GM19023 (cell line): ENCODE measurements around the gene PDE4B.

Experiments
- ATAC-seq: cut with Tn5 transposase; IDR thresholded peaks from one replicate; pipeline ENCODE4 v1.9.1; 2021; ENCODE audit warnings: mild to moderate bottlenecking, moderate library complexity; ENCODE audit not compliant: unreplicated experiment

The PDE4B gene

DNA sequence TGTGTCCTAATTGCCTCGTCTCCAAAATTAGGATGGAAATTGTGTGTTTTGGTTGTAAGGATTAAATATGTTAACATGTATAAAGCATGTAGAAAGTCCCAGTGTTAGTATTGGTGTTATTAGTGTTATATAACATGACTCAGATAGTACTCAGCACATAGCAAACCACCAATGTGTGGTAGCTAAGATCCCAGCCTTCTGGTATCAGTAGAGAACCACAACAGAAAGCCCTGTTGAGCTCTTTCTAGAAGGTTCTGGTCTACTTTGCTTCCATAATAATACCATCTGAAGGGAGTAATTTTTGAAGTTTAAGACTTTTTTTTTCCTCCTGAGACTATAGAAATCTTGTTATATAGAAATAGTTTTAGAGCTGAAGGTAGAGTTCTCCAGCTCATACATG lies 481.9 kb downstream of the PDE4B start:
- ATAC-seq, result no peak

GRCh38 chr1:66275083-66275482 lies 482.4 kb downstream of the PDE4B start:
- no peak for ATAC-seq

- ATAC-seq, result no peak
Measured at GRCh38 chr1:66275601-66276023, 482.9 kb downstream of the PDE4B start.

- ATAC-seq, result peak; percentile 74
Measured at GRCh38 chr1:66276218-66276617, 483.5 kb downstream of the PDE4B start.

GRCh38 chr1:66278260-66279021 lies 485.7 kb downstream of the PDE4B start:
- ATAC-seq, result no peak

DNA sequence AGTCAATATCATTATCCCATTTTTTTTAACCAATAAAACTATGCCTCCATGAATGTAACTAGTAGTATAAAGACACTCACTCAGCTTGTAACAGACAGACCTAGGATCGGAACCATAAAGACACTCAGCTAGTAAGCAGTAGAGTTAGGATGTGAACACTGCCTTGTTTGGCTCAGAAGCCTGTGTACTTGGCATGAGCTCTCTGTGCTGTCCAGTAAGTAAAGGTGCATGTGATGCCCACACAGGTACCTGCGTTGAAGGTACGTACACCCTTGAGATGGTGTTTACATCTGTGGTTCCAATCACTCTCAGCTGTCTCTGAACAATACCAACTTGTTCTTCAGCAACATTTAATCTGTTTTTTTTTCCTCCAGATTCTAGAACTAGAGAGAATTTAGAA lies 489.1 kb downstream of the PDE4B start:
- ATAC-seq, result no peak

DNA sequence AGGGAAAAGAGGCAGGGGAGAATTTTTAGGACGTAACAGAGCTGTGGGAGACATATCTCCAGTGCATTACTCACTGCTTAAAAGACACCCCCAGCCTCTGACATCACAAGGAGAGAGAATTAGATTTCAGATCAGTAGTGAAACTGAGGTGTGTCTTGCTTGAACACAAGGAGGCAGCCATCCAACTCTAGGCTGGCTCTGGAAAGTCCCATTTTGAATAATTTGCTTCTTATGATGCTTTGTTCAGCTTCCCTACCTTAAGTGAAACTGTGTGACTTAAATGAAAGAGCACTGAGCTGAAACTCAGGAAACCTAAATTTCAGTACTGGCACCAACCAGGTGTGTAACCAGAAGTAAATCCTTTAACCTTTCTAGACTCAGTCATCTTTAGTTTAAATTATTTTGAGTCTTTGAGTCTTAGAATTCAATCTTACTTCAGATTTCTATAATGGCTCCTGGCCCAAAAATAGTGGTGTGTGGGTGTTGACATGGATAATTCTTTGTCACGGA lies 489.7 kb downstream of the PDE4B start:
- peak; percentile 86 for ATAC-seq

DNA sequence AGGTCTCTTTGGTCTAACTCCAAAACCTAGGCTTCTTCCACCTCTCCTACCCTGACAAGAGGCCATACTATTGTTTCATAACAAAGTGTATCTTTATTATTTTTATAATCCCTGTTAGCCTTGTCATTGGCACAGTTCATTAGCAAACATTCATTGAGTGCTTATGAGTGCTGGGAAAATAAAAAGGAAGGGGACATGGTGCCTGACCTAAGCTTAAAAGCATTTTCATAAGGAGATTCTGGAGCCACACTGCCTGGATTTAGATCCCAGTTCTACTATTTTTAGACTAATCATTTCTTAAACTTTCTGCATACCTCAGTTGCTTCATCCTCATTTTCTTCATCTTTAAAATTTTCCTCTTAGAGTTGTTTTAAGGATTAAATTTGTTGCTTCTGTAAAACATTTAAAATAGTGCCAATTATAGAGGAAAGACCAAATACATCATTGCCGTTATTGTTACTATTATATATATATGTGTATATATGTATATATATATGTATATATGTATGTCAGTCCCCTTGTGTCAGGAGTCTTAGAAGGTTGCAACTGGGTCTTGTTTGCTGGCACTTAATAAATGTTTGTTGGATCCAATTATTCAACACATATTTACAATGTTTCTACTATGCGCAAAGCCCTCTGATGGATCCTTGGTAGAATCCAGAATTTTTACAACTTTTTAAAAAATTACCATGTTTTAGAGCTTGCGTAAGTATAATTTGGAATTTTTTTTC lies 490.4 kb downstream of the PDE4B start:
- no peak for ATAC-seq

DNA sequence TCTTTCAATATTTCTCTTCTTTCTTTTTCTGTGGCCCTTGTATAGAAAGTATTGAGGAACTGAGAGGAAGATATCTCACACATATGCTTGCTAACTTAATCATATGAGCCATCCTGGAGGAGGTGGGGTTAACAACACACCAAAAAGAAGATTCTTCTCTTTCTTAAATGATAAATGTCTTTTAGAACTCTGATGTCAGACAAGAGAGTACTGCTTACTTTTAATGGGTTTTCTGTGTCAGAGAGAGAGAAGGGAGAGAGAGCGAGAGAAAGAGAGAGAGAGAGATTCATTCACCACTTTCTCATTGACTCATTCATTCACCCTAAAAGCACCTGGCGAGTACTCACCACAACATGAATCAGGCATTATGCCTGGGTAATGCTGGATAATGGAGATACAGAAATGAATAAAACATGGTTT lies 490.9 kb downstream of the PDE4B start:
- peak; percentile 49 for ATAC-seq

DNA sequence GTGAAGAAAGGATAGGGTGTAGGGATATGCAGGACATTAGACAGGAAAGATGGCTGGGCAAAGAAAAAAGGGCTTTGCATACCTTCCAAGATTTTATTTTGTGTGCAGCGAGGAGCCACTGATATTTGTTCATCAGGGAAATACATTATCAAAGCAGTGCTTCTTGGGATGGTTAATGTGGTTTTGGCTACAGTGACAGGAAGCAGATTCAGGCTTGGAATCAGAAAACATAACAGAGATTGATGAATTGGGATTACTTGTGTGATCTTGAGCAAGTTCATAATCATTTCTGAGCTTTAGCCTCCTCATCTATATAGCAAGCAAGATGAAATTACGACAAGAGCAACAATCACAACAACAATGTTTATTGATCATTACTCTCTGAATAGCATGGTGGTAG lies 492.1 kb downstream of the PDE4B start:
- ATAC-seq, result no peak

DNA sequence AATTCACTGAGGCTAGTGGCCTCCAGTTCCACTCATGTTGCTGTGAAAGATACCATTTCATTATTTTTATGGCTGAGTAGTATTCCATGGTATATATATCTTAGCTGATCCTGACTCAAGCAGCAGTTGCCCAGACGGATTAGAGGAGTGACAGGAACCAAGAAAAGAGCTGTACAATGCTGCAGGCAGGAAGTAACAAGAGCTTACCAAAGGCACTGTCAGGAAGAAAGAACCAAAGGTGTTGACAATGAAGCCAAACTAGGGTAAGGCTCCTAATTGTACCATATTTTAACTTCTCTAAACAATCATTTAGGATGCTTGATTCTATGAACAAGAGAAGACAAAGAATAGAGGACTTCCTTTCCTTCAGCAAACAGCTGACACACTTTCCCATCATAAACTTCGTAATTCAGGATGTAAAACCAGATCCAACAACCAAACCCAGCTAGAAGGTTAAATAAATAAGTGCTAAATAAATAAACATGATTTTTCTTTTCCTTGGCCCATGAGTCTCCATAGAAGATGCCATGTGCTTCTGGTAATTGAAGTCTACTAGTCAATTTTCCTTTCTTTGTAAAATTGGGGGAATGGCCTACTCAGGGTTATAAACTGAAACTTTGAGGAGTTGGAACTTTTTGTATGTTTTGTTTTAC lies 493.0 kb downstream of the PDE4B start:
- no peak for ATAC-seq

GRCh38 chr1:66286307-66286706 lies 493.6 kb downstream of the PDE4B start:
- no peak for ATAC-seq

DNA sequence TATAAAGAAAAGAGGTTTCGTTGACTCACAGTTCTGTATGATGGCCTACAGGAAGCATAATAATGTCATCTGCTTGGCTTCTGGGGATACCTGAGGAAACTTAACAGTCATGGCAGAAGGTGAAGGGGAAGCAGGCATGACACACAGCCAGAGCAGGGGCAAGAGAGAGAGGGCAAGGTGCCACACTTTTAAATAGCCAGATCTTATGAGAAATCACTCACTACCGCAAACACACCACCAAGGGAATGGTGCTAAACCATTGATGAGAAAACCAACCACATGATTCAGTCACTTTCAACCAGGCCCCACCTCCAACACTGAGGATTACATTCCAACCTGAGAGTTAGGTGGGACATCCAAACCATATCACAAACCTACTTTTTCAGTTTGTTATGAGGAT lies 495.4 kb downstream of the PDE4B start:
- ATAC-seq, result no peak

DNA sequence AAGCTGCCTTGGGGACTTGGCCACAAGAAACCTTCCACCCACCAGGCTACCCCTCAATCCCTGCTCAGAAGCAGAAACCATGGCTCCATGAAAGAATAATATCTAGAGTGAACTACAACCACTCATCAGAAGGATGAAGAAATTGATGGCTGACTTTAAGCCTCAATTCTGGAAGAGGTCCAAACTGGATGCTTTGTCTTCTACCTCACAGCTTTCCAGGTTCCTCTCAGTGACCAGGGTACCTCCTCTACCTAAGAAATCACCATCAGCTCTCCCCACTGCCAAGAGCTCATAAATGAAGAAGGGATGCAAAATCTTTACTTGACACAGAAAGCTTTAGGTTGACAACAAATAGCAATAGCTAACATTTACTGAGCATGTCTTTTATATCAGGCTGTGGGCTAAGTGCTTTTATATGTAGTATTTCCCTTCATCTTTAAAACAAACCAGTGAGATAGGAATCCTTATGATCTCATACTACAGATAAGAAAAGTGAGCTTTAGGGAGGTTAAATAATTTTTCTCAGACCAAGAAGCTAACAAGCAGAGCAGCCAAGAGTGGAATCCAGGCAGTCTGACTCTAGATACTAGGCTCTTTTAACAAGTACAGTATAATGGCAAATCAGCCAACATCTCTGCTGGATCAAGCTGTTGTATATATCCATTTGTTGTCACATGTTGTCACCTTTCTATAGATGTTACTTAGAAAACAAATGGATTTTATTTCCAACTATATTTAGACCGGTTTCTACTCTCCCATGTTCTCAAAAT lies 498.3 kb downstream of the PDE4B start:
- ATAC-seq, result no peak

DNA sequence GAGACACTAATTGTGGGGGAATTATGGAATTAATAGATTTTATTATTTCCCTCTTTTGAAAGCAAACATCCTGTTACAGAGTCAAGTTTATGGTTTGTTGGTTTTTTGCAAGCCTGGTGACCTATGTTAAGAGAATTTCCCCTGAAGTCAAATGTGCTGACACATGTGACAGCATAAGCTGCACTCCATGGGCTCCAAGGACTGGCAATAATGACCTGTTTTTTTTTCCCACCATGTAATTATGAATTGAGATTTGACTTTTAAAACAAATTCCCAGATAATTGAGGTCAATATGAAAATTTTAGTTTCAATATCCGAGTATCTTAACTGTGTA lies 498.8 kb downstream of the PDE4B start:
- no peak for ATAC-seq

GRCh38 chr1:66292305-66292704 lies 499.6 kb downstream of the PDE4B start:
- no peak for ATAC-seq

- no peak for ATAC-seq
Measured at GRCh38 chr1:66292944-66293343, 500.2 kb downstream of the PDE4B start.

DNA sequence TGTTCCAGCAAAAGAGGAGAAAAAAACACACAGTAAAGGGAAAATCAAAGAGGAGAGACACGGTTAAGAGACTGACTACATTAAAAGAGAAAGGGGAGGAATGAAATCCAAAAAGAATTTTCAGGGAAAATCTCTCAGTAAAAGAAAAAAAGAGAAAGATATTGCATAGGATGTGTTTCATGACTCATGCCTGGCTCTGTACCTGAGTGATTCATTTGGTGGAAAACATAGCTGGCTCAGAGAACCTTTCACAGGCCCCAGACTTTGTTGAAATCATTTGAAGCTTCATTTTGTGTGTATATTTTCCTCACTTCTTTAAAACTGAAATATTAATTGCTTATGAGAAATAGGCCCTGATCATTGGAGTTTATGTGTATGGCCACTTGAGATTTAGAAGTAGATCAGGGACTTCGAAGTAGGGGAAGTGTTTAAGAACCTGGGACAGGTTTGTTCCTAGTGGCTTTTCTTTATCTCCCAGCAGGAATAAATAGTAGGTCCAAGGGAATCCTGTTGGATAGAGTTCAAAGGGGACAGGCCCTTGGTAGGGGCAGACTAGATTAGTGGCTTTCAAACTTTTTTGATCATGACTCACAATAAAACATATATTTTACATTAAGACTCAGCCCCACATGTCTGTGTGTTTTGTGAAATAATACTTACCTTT lies 502.1 kb downstream of the PDE4B start:
- ATAC-seq, result no peak

DNA sequence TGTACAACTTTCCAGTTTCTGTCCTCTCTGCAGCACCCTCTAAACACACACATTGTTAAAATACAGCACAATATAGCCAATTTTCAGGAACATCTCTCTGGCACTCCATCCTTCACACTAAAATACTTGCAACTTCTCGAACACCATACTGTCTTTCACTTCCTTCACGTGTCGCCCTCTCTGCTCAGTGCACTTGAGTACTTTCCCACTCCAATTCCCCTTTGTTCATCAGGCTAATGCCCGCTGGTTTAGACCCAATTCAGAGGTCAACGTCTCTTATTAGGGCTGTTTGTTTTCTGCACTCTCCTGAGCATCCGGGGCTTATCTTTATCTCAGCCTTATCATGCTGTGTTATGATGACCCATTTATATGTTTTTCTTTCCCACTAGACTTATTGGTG lies 503.1 kb downstream of the PDE4B start:
- ATAC-seq, result no peak

- no peak for ATAC-seq
Measured at GRCh38 chr1:66296370-66296769, 503.7 kb downstream of the PDE4B start.

DNA sequence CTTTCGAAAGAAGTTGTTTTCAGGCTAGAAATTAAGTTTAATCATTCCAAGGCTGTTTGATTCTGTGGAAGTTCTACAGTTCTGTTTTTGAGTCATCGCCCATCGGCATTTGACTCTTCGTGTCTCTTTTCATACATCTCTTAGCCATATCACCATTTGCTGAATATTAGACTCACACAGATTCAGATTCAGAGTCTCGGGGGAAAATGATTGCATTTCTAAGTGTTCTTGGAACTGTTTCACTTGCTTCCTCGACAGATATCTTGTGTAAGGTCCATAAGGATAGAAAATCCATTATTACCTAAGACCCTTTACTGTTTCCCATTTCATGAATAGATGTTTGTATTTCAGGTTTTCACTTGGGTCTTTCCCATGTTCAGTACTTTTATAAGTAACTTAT lies 504.3 kb downstream of the PDE4B start:
- no peak for ATAC-seq
